Colon (tissue), 2 donors: Measurements from ENCODE around the gene ITIH5.

Experiments
- FAIRE-seq: peaks from 2 replicates; lab custom pipeline; 2012; peaks lifted over from hg19 to GRCh38; lab: Jason Lieb, UNC
- donor health status: control.
- donor health status: control.

The ITIH5 gene

DNA sequence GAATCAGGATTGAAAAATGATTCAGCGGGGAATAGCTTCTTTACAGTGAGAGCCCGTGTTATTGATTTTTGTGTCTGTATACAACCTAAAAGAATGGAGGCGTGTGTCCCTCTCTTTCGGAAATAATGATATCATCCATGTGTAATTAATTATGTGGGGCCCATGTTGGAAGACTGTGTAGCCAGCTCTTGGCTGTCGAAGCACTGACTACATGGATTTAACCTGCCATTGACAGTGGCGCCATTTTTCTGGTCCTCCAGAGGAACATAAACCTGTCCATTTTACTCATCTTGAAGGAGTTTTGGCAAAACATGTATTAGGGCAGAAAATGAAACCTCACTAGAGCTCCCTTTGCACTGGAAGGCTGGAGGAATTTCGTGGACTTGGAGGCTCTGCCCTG is 119.6 kb downstream of the ITIH5 start:
- no peak for FAIRE-seq

- no peak for FAIRE-seq
Measured at GRCh38 chr10:7546385-7546967, 120.3 kb downstream of the ITIH5 start.

- no peak for FAIRE-seq
Measured at GRCh38 chr10:7545792-7546191, 121.0 kb downstream of the ITIH5 start.

DNA sequence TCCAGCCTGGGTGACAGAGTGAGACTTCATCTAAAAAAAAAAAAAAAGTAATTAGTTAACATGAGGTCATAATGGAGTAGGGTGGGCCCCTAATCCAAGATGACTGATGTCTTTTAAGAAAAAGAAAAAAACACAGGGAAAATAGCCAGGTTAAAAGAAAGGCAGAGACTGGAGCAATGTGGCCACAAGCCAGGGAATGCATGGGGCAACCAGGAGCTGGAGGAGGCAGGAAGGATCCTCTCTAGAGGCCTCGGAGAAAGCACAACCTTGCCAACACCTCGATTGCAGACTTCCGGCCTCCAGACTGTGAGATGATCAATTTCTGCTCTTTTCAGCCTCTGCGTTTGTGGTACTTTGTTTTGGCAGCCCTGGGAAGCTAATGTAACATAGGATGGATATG is 121.5 kb downstream of the ITIH5 start:
- no peak for FAIRE-seq

GRCh38 chr10:7544203-7544602 is 122.6 kb downstream of the ITIH5 start:
- FAIRE-seq = no peak

GRCh38 chr10:7542189-7542914 is 124.4 kb downstream of the ITIH5 start:
- FAIRE-seq = no peak

DNA sequence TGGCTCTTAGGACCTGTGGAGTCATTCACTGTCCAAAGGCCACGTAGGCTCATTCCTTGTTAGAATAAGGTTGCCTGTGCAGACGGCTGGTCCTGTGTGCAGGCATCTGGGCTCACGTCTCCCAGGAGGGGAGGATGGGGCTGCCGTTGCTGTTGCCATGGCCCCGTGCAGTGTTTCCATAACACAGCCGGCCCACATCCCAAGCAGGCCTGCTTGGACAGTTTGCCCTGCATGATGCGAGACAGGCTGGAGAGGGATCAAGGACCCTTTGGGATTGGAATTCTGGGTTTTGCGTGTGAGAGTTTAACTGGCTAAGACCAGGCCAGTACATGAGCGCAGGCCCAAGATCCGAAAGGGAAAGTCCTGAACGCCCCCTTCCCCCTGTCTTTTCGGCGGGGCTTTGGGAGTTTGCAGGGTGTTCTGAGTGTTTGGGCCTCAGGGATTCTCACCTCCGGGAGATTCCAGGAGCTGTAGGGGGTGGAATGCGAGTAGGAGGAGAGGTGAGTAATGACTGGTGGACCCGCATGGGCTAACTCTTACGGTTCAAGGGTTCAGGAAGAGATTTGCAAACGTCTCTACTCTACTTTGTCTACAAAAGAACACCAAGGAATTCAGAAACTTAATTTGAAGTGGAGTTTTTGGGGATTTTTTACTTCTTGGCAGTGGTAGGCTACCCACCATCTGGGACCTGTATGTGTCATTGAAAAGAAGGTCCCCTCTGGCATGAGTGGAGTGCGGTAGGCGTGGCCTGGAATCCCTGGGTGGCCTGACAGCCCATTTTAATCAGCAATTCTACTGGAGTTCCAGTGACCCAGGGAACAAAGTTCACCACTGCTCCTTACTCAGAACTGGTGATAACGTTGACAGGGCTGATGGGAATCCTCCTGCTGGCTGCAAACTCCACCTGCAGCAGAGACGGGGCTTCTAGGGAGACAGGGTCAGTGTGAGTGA is 125.4 kb downstream of the ITIH5 start:
- no peak for FAIRE-seq

- FAIRE-seq = no peak
Measured at GRCh38 chr10:7538970-7539654, 127.7 kb downstream of the ITIH5 start.

GRCh38 chr10:7537126-7537525 is 129.6 kb downstream of the ITIH5 start:
- no peak for FAIRE-seq

DNA sequence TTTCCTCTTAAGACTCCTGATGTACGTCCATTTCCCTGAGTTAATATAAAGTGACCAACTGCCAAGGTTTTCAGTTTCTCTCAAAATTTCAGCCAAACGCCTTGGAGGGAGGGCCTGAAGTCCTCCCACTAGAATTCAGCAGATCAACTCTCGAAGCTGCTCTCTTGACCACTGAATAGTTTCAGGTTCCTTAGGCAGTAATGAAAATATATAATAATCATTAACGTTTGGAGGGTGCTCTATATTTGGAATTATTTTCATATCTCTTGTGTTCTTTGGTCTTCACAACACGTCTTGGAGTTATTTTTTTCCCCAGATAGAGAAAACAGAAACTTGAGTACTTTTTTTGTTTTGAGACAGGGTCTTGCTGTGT is 132.3 kb downstream of the ITIH5 start:
- FAIRE-seq = no peak

GRCh38 chr10:7533657-7534479 is 132.9 kb downstream of the ITIH5 start:
- FAIRE-seq = no peak

DNA sequence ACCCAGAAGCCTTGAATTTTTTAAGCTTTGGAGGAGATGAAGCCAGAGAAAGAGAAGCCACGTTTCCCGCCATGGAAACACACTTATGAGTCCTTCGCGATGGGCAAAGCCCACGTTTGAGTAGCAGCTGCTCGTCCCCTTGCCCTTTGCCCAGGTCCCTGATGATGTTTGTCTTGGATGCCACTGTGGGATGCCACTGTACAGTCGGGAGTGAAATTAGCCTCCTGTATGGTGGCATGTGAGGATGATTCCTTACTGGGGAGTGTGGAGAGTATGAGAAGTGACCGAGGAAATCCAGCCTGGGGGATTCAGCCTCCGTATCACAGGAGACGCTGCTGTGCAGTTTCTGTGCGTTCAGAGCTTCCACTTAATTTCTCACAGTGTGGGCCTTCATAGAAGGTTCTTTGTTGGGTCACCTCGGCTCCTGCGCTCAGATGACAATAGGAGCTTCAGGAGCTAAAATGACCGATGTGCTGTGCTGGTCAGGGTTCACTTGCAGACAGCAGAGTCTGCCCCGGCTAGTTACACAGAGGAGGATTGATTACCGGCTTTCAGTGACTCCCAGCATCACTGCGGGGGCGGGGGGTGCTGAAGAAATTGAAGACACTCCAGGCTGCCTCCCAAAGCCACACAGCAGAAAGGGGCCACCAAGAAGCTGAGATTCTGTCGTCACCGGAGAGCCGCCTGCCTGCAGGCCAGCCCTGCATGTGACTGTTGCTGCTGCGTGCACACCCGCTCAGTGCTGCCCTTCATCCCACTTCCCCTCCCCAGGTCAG is 133.9 kb downstream of the ITIH5 start:
- no peak for FAIRE-seq

GRCh38 chr10:7529638-7530037 is 137.1 kb downstream of the ITIH5 start:
- FAIRE-seq = no peak

DNA sequence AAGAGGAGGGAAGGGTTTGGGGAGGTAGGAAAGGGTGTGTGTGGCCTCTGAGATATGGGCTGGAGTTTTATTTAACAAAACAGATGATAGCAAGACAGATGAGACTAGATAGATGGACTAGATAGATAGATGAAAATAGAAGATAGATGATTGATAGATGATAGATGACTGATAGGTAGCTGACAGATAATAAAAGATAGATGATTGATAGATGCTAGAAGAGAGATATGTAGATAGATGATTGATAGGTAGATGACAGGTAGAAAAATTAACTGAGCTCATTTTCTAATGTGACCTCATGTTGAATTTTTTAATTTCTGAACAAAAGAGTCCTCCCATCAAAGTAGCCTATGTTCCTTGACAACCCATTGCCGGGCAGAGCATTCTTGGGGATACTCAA is 139.3 kb downstream of the ITIH5 start:
- FAIRE-seq = no peak

DNA sequence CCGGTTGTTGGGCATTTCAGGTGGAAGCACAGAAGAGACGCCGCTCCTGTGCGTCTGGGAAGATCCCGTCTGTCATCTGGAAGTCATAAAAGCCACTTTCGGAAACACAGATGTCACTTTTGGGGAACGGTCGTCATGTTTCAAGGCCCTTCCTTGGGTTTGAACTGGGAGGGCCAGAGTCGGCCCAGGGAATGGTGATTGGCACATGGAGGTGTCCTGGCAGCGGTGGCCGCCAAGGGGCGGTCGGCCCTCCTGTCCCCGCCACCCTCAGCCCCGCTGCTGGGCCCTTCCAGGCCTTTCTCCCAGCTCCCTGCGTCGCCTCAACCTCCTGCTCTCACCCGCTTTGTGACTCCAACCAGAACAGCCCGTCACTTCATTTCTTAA is 140.8 kb downstream of the ITIH5 start:
- no peak for FAIRE-seq

DNA sequence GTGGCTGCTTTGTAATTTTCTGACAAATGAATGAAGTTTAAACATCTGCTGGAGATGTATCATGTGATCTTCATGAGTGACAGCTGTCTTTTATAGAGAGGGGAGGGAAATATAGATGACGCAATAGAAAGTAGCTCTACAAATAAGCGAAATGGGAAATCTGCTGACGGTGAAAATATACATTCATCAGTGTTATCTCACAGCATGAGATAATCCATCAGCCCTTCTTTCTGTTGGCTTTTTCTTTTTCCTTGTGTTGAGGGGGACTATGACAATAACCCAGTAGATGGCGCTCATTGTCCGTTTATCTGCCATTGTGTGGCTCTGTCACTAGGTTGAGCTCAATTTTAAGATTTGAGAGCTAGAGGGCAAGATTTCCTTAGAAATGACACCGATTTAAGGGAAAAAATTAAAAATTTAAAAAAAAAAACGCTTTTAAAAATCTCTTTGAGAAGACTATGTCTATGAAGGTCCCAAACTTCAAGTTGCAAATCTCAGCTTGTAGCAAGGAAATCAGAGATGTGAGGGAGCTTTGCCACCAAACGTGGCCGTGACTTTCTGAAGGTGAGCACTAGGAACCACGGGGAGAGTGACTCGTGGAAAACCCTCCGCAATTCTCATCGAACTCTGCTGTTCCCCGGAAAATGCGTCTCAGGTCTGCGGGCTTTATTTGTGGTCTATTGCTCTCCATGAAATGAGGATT is 141.3 kb downstream of the ITIH5 start:
- no peak for FAIRE-seq

GRCh38 chr10:7523656-7524055 is 143.1 kb downstream of the ITIH5 start:
- FAIRE-seq = no peak

- no peak for FAIRE-seq
Measured at GRCh38 chr10:7520507-7521485, 146.0 kb downstream of the ITIH5 start.

- no peak for FAIRE-seq
Measured at GRCh38 chr10:7519351-7519750, 147.4 kb downstream of the ITIH5 start.
